HEK293T (cell line): ENCODE results near the gene ZCCHC7.

Experiments
- CTCF ChIA-PET: fragments of 350-600 bp; formaldehyde crosslinking; extraction: SDS; loops from one replicate; lab custom pipeline; 2021; ENCODE audit warnings: antibody characterized with exemption, inconsistent platforms; lab: Yijun Ruan, JAX
- POLR2A ChIA-PET: fragments of 350-600 bp; formaldehyde crosslinking; extraction: SDS; loops from one replicate; lab custom pipeline; 2020; ENCODE audit warnings: antibody characterized with exemption, inconsistent platforms; lab: Yijun Ruan, JAX
- DNase-seq: peaks from one replicate; pipeline ENCODE4 v3.0.0; 2012; ENCODE audit warnings: mixed read lengths; ENCODE audit errors: extremely low spot score
- ARNT ChIP-seq: fragments of 450-650 bp; IDR thresholded peaks from 2 replicates; pipeline ENCODE4 v1.6.1; 2017; ENCODE audit warnings: mild to moderate bottlenecking
- BHLHE40 ChIP-seq: fragments of 450-650 bp; IDR thresholded peaks from 2 replicates; pipeline ENCODE4 v1.6.1; 2016; ENCODE audit warnings: mild to moderate bottlenecking, moderate library complexity, borderline replicate concordance
- CTBP1 ChIP-seq: fragments of 450-650 bp; IDR thresholded peaks from 2 replicates; pipeline ENCODE4 v1.6.1; 2016; ENCODE audit warnings: borderline replicate concordance
- ELF4 ChIP-seq: fragments of 450-650 bp; IDR thresholded peaks from 2 replicates; pipeline ENCODE4 v1.6.1; 2017; ENCODE audit warnings: antibody characterized with exemption
- FOXA1 ChIP-seq: fragments of 450-650 bp; IDR thresholded peaks from 2 replicates; pipeline ENCODE4 v1.6.1; 2016; ENCODE audit warnings: mild to moderate bottlenecking
- FOXK2 ChIP-seq: fragments of 450-650 bp; IDR thresholded peaks from 2 replicates; pipeline ENCODE4 v1.6.1; 2016; ENCODE audit warnings: mild to moderate bottlenecking
- FOXM1 ChIP-seq: fragments of 450-650 bp; IDR thresholded peaks from 2 replicates; pipeline ENCODE4 v1.6.1; 2017; ENCODE audit warnings: mild to moderate bottlenecking, borderline replicate concordance
- HDGF ChIP-seq: fragments of 450-650 bp; IDR thresholded peaks from 2 replicates; pipeline ENCODE4 v1.6.1; 2017; ENCODE audit warnings: antibody characterized with exemption, borderline replicate concordance
- L3MBTL2 ChIP-seq: fragments of 450-650 bp; conservative IDR thresholded peaks from 2 replicates; pipeline ENCODE4 v1.6.1; 2016; ENCODE audit warnings: mild to moderate bottlenecking
- LEF1 ChIP-seq: fragments of 450-650 bp; IDR thresholded peaks from 2 replicates; pipeline ENCODE4 v1.6.1; 2017; ENCODE audit warnings: mild to moderate bottlenecking, borderline replicate concordance
- NFRKB ChIP-seq: fragments of 450-650 bp; IDR thresholded peaks from 2 replicates; pipeline ENCODE4 v1.6.1; 2016; ENCODE audit warnings: mild to moderate bottlenecking, moderate library complexity
- PKNOX1 ChIP-seq: fragments of 450-650 bp; IDR thresholded peaks from 2 replicates; pipeline ENCODE4 v1.6.1; 2016
- SP1 ChIP-seq: fragments of 450-650 bp; IDR thresholded peaks from 2 replicates; pipeline ENCODE4 v1.6.1; 2017
- SUZ12 ChIP-seq: fragments of 450-650 bp; IDR thresholded peaks from 2 replicates; pipeline ENCODE4 v1.6.1; 2016; ENCODE audit warnings: mild to moderate bottlenecking
- TARDBP ChIP-seq: fragments of 450-650 bp; IDR thresholded peaks from 2 replicates; pipeline ENCODE4 v1.6.1; 2016
- ZNF384 ChIP-seq: fragments of 450-650 bp; IDR thresholded peaks from 2 replicates; pipeline ENCODE4 v1.6.1; 2016

ZCCHC7 gene

GRCh38 chr9:37363124-37363523 lies 242.8 kb downstream of the ZCCHC7 start:
- ChIA-PET CTCF (no interaction called here), POLR2A (no interaction called here)
- no peak for TF ChIP-seq SP1
- TF ChIP-seq HDGF: no peak
- no peak for TF ChIP-seq LEF1
- TF ChIP-seq FOXA1: no peak
- no peak for TF ChIP-seq NFRKB
- TF ChIP-seq BHLHE40: no peak
- TF ChIP-seq PKNOX1: no peak
- no peak for TF ChIP-seq SUZ12
- TF ChIP-seq ARNT: no peak
- no peak for TF ChIP-seq ELF4
- TF ChIP-seq FOXK2: no peak
- no peak for TF ChIP-seq CTBP1
- no peak for TF ChIP-seq TARDBP
- TF ChIP-seq FOXM1: no peak
- TF ChIP-seq L3MBTL2: no peak
- no peak for TF ChIP-seq ZNF384
- DNase-seq: no peak

- ChIA-PET POLR2A (no interaction called here), CTCF (no interaction called here)
- DNase-seq: no peak
- TF ChIP-seq LEF1: no peak
- no peak for TF ChIP-seq BHLHE40
- no peak for TF ChIP-seq SUZ12
- no peak for TF ChIP-seq NFRKB
- no peak for TF ChIP-seq TARDBP
- no peak for TF ChIP-seq SP1
These were observed 243.8 kb downstream of the ZCCHC7 start for GRCh38 chr9:37364136-37364535.

- no peak for DNase-seq
- ChIA-PET CTCF (interaction anchor here (0.5 kb wide), 1 partner anchor 82 kb away, joined by 3 read pairs; no protein-coding TSS in a partner anchor), POLR2A (no interaction called here)
- no peak for TF ChIP-seq ZNF384
These were observed 244.5 kb downstream of the ZCCHC7 start for GRCh38 chr9:37364751-37365360.

- DNase-seq: no peak
- ChIA-PET CTCF (no interaction called here), POLR2A (no interaction called here)
- TF ChIP-seq L3MBTL2 (no peak), FOXM1 (no peak), BHLHE40 (no peak), NFRKB (no peak), PKNOX1 (no peak), ARNT (no peak), ZNF384 (no peak), SP1 (no peak), LEF1 (no peak), TARDBP (no peak), FOXA1 (no peak), ELF4 (no peak), CTBP1 (no peak), HDGF (no peak), FOXK2 (no peak), SUZ12 (no peak)
These were observed 249.3 kb downstream of the ZCCHC7 start for GRCh38 chr9:37369671-37370070.

- TF ChIP-seq ELF4 (no peak), SP1 (no peak), PKNOX1 (no peak), ARNT (no peak), L3MBTL2 (no peak)
- ChIA-PET POLR2A (no interaction called here), CTCF (no interaction called here)
- no peak for DNase-seq
These were observed 249.9 kb downstream of the ZCCHC7 start for GRCh38 chr9:37370282-37370681.

GRCh38 chr9:37370968-37371563 lies 250.7 kb downstream of the ZCCHC7 start:
- CTCF ChIA-PET: no interaction called here
- DNase-seq: no peak
- POLR2A ChIA-PET: no interaction called here
- TF ChIP-seq CTBP1 (no peak), L3MBTL2 (no peak), PKNOX1 (no peak), TARDBP (no peak), NFRKB (no peak), ELF4 (no peak), SUZ12 (no peak), LEF1 (no peak)
